ENCODE results near the gene ZCCHC13.
"Not testable (repeated sequence)": the region's sequence is repeated elsewhere in the genome, so short reads cannot be mapped to it uniquely, and the experiment has no call there.

Gene ZCCHC13

DNA sequence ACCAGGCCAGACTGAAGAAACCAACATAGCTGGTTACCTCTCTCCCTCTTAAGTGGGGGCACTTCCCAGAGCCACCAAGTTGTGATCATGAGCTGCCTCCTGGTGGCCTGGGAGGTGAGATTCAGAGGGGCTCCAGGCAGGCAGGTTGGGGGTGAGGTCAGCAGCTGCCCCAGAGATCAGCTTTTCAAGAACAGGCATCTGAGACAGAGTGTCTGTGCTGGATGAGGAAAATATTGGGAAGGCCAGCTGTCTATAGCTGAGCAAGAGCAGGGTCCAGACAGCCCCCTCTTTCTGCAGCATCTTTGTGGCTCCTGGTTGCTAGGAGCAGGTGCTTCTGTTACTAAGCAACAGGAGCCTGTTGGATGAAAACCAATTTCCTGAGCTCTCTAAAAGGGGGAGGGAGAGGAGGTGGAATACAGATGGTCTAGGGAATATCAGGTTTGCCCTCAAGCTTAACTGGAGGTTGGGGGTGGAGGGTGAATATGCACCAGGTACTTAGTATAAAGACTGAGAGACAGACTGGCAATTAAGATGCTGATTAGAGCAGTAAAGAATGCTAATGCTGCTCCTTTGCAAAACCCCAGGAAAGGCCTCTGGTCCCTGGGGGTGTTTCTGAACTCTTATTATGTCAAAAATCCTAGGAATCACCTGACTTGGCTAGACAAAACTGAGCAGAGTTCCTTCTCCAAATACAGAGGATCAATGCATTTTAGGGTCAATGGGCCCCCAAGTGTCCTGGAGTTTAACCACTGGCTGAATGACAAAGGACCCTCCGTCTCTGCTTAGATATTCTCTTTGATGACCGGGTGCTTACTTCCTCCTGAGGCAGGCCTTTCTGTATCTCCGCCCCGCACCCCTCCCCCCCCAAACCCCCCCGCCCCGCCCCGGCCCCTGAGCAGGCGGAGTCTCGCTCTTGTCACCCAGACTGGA lies 21.4 kb downstream of the ZCCHC13 start:
- no peak for DNase-seq

DNA sequence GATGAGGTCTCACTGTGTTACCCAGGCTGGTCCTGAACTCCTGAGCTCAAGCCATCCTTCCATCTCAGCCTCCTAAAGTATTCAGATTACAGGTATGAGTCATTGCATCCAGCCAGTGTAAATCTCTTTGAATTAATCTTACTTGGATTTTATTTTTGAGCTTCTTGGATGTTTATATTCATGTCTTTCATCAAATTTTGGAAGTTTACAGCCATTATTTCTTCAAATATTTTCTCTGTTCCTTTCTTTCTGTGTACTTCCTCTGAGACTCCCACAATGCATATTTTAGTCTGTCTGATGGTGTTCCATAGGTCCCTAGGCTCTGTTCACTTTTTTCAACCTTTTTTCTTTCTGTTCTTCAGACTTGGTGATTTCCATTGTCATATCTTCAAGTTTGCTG lies 34.9 kb downstream of the ZCCHC13 start:
- no peak for DNase-seq

GRCh38 chrX:74340051-74340450 lies 36.1 kb downstream of the ZCCHC13 start:
- no peak for DNase-seq

GRCh38 chrX:74342211-74342610 lies 38.2 kb downstream of the ZCCHC13 start:
- DNase-seq: not testable (repeated sequence)

DNA sequence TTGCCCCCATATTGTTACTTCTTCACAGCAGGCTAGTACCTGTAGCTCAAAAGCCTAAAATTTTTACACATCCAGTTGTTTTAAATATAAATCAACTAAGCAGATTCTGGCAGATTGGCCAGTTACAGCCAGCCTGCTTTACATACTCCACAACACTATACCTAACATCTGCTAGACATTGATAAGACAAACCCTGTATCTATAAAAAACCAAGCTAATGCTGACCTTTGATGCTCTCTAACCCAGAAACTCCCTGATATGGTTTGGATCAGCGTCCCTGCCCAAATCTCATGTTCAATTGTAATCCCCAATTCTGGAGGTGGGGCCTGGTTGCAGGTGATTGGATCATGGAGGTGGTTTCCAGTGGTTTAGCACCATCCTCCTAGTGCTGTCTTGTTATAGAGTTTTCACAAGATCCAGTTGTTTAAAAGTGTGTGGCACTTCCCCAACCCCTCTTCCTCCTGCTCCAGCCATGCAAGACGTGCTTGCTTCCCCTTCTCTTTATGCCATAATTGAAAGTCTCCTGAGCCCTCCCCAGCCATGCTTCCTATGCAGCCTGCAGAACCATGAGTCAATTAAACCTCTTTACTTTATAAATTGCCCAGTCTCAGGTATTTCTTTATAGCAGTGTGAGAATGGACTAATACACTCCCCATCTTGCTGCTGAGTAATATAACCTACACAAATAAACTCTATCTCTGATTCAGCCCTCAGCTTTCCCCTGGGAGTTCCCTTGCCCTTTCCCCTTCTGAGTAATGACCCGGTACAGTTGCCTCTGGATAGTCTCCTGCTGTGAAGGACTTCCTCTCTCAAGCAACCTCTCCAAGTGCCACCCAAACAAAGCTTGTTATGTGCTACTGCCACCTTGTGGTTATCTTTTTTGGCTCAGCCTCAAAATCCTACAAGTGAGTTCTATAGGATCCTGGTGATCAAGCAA lies 39.6 kb downstream of the ZCCHC13 start:
- peak; percentile 27 for DNase-seq

DNA sequence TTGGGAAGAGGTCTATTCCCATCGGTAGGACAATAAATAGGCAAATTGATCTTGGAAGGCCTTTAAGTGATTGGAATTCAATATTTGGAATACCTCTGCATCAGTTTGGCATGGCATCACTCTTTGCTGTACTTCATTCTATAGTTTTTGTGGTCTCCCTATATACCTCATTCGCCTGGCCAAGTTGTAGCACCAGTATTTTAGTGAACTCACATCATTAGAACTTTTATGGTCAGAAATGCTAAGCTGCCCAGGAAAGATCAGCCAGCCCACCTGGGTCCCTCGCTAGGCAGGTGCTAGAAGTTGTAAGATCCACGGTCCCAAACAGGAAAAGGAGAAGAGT lies 40.3 kb downstream of the ZCCHC13 start:
- DNase-seq: no peak

GRCh38 chrX:74346088-74346487 lies 42.1 kb downstream of the ZCCHC13 start:
- DNase-seq: no peak

DNA sequence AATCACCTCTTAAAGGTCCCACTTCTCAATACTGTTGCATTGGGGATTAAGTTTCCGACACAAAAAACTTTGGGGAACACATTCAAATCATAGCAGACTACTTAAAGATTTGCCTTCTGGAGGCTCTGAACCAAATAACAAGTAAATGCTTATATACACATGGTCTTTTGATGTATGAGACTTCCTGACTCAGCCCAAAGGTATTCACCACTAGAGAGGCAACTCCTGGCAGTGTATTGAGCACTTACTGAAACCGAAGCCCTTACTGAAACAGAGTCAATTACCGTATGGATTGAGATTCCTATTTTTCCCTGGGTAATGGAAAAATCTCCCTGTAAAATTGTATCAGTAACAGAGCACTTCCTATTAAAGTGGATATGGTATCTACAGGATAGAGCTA lies 45.4 kb downstream of the ZCCHC13 start:
- DNase-seq: no peak

DNA sequence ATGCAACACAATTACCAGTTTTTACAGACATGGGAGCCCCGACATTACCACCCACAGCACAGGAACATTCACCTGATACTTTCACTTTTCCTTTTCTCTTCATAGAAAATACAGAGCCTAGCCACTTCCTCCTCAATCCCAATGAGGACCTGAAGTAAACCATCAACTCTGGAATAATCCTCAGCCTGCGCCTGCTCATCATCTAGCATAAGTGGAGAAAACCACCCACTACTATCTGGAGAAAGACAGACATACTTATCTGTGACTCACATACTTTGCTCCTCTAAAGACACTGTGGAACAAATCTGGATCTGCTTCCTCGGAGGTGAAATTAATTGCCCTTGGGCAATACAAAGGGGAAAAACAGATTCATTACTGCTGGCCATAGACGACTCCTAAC lies 47.8 kb downstream of the ZCCHC13 start:
- DNase-seq: no peak

DNA sequence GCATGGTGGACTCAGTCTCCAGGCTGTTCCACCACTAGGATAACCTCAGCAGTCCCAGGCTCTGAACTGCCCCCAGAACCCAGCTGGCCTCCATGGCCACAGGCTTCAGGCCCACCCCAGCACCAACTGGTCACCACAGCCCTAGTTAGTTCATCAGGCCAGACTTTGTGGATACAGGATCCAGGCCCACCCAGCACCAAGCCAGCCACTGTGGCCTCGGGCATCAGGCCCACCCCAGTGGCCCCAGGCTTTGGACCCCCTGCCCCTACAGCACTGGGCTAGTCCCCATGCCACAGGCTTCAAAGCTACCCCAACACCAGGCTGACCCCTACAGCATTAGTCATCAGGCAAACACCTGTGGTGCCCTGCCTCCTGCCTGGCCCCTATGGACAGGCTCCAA lies 50.0 kb downstream of the ZCCHC13 start:
- DNase-seq: no peak
